H1 (cell line): Measurements from ENCODE around the gene ANXA6. TPM values are rescaled to one million over a fixed set of nuclear protein-coding genes. Genes with fewer than 3 reads are reported as not detected.

ENCODE experiments used
- CTCF ChIA-PET: fragments of 300-600 bp; sonication (Branson Sonifier 250); formaldehyde crosslinking; loops from one replicate; lab custom pipeline; 2021; ENCODE audit not compliant: partially characterized antibody; lab: Charles Lee
- POLR2A ChIA-PET: fragments of 300-600 bp; sonication (Branson Sonifier 250); formaldehyde crosslinking; loops from one replicate; lab custom pipeline; 2021; ENCODE audit warnings: inconsistent platforms; ENCODE audit not compliant: partially characterized antibody; lab: Charles Lee
- DNase-seq, 2 experiments: peaks; one replicate each; pipeline versions ENCODE4 v3.0.0 to v3.0.0-alpha.2; 2010 to 2022; ENCODE audit warnings: low spot score in 2 of 2, low read depth in 1 of 2, mixed read lengths in 1 of 2
- FAIRE-seq: peaks from 2 replicates; lab custom pipeline; 2011; peaks lifted over from hg19 to GRCh38; lab: Jason Lieb, UNC
- H2AFZ ChIP-seq: 2 replicates; pipeline ENCODE4 v1.8.1; 2012; ENCODE audit warnings: low read length, inconsistent platforms
- H2AK5ac ChIP-seq: 2 replicates; pipeline ENCODE4 v1.6.1; 2013; ENCODE audit warnings: low read depth, low read length
- H2BK120ac ChIP-seq: replicated peaks from 2 replicates; pipeline ENCODE3; 2013; ENCODE audit warnings: low read depth, low read length, inconsistent platforms
- H2BK12ac ChIP-seq: 2 replicates; pipeline ENCODE4 v1.6.1; 2013; ENCODE audit warnings: low read depth, low read length
- H2BK15ac ChIP-seq: 2 replicates; pipeline ENCODE4 v1.6.1; 2013; ENCODE audit warnings: low read length
- H2BK20ac ChIP-seq: 2 replicates; pipeline ENCODE4 v1.6.1; 2013; ENCODE audit warnings: low read length
- H2BK5ac ChIP-seq: 2 replicates; pipeline ENCODE4 v1.6.1; 2013; ENCODE audit warnings: low read depth, low read length
- H3K14ac ChIP-seq: 2 replicates; pipeline ENCODE4 v1.6.1; 2013; ENCODE audit warnings: inconsistent platforms; ENCODE audit not compliant: insufficient read length
- H3K18ac ChIP-seq: 2 replicates; pipeline ENCODE4 v1.6.1; 2013; ENCODE audit warnings: low read length; ENCODE audit errors: extremely low read depth
- H3K23ac ChIP-seq: 2 replicates; pipeline ENCODE4 v1.6.1; 2013; ENCODE audit warnings: inconsistent platforms; ENCODE audit not compliant: insufficient read length
- H3K23me2 ChIP-seq: 2 replicates; pipeline ENCODE4 v1.6.1; 2013; ENCODE audit warnings: low read depth, low read length
- H3K27ac ChIP-seq: 2 replicates; pipeline ENCODE4 v1.6.1; 2011; ENCODE audit warnings: low read depth, low read length, inconsistent platforms
- H3K27me3 ChIP-seq, 4 experiments: replicated peaks in 1 of 4; 1 replicate in 1 of 4; 2 replicates in 3 of 4; pipeline versions ENCODE4 v1.6.1 to v1.8.1; 2011 to 2013; ENCODE audit warnings: low read length in 3 of 4, mild to moderate bottlenecking in 3 of 4, inconsistent platforms in 2 of 4, mixed read lengths in 2 of 4, moderate library complexity in 1 of 4; ENCODE audit not compliant: control insufficient read depth in 3 of 4, insufficient read depth in 3 of 4; ENCODE audit errors: extremely low read depth in 1 of 4
- H3K36me3 ChIP-seq, 4 experiments: 2 replicates each; pipeline versions ENCODE4 v1.6.1 to v1.8.1; 2011 to 2013; ENCODE audit warnings: mild to moderate bottlenecking in 4 of 4, low read length in 3 of 4, moderate library complexity in 2 of 4, control low read depth in 1 of 4, inconsistent platforms in 1 of 4; ENCODE audit not compliant: insufficient read depth in 4 of 4, control insufficient read depth in 2 of 4
- H3K4ac ChIP-seq: replicated peaks from 2 replicates; pipeline ENCODE3; 2013; ENCODE audit warnings: low read length, low read depth, mixed read lengths, inconsistent platforms; ENCODE audit not compliant: insufficient read length
- H3K4me1 ChIP-seq, 4 experiments: replicated peaks in 1 of 4; 1 replicate in 1 of 4; 2 replicates in 3 of 4; pipeline versions ENCODE4 v1.6.1 to v1.8.1; 2011 to 2013; ENCODE audit warnings: low read length in 3 of 4, inconsistent platforms in 2 of 4, mixed read lengths in 1 of 4; ENCODE audit not compliant: insufficient read depth in 4 of 4, control insufficient read depth in 3 of 4
- H3K4me2 ChIP-seq, 2 experiments: 2 replicates each; pipeline versions ENCODE4 v1.6.1 to v1.8.1; 2011 to 2013; ENCODE audit warnings: low read depth in 2 of 2, low read length in 2 of 2, control low read depth in 1 of 2, inconsistent platforms in 1 of 2, mild to moderate bottlenecking in 1 of 2; ENCODE audit not compliant: insufficient read depth in 1 of 2
- H3K4me3 ChIP-seq, 4 experiments: fragments of 200-600, 300-600 bp in 1 of 4; sonication (generic), shearing (Covaris generic), sonication (Bioruptor Twin) in 1 of 4; 2 replicates each; pipeline versions ENCODE4 v1.5.1 to v1.8.1; 2011 to 2016; ENCODE audit warnings: low read length in 4 of 4, low read depth in 3 of 4, control low read depth in 2 of 4, inconsistent platforms in 2 of 4, mild to moderate bottlenecking in 2 of 4, mixed read lengths in 1 of 4, moderate library complexity in 1 of 4; ENCODE audit not compliant: insufficient read depth in 2 of 4; ENCODE audit errors: extremely low read depth in 1 of 4
- H3K56ac ChIP-seq: replicated peaks from 2 replicates; pipeline ENCODE3; 2013; ENCODE audit warnings: low read depth, mild to moderate bottlenecking, mixed read lengths, low read length, inconsistent platforms; ENCODE audit not compliant: insufficient read length
- H3K79me1 ChIP-seq: 2 replicates; pipeline ENCODE4 v1.6.1; 2013; ENCODE audit warnings: low read depth, low read length, control low read depth
- H3K79me2 ChIP-seq, 2 experiments: 2 replicates each; pipeline versions ENCODE4 v1.6.1 to v1.8.1; 2012 to 2013; ENCODE audit warnings: low read length in 2 of 2, mild to moderate bottlenecking in 2 of 2, inconsistent platforms in 1 of 2; ENCODE audit not compliant: insufficient read depth in 2 of 2, control insufficient read depth in 1 of 2
- H3K9ac ChIP-seq, 4 experiments: replicated peaks in 1 of 4; 1 replicate in 1 of 4; 2 replicates in 3 of 4; pipeline versions ENCODE4 v1.6.1 to v1.8.1; 2011 to 2013; ENCODE audit warnings: low read depth in 3 of 4, low read length in 3 of 4, control low read depth in 2 of 4, mild to moderate bottlenecking in 2 of 4, moderate library complexity in 2 of 4, inconsistent platforms in 1 of 4; ENCODE audit errors: extremely low read depth in 1 of 4
- H3K9me3 ChIP-seq, 2 experiments: 2 replicates each; pipeline versions ENCODE4 v1.6.1 to v1.8.1; 2012 to 2013; ENCODE audit warnings: mild to moderate bottlenecking in 2 of 2, moderate library complexity in 2 of 2, control low read depth in 1 of 2, inconsistent platforms in 1 of 2, low read depth in 1 of 2, low read length in 1 of 2, mixed read lengths in 1 of 2; ENCODE audit not compliant: insufficient read depth in 2 of 2
- H4K20me1 ChIP-seq, 2 experiments: replicated peaks in 1 of 2; 2 replicates each; pipeline versions ENCODE3 to v1.8.1; 2011 to 2013; ENCODE audit warnings: inconsistent platforms in 2 of 2, low read length in 2 of 2, mild to moderate bottlenecking in 1 of 2; ENCODE audit not compliant: insufficient read depth in 2 of 2, control insufficient read depth in 1 of 2
- H4K5ac ChIP-seq: 2 replicates; pipeline ENCODE4 v1.6.1; 2013; ENCODE audit warnings: low read length, low read depth, mixed read lengths, inconsistent platforms; ENCODE audit not compliant: insufficient read length
- H4K8ac ChIP-seq: 2 replicates; pipeline ENCODE4 v1.8.0; 2013; ENCODE audit warnings: mild to moderate bottlenecking, moderate library complexity, low read length, inconsistent platforms; ENCODE audit not compliant: insufficient read depth; ENCODE audit errors: extremely low read depth
- H4K91ac ChIP-seq: replicated peaks from 2 replicates; pipeline ENCODE3; 2013; ENCODE audit warnings: low read length, mixed read lengths, inconsistent platforms; ENCODE audit not compliant: insufficient read length
- BCL11A ChIP-seq, 2 experiments: IDR thresholded peaks; one replicate each; pipeline ENCODE4 v1.6.1; 2011; ENCODE audit warnings: low read depth in 2 of 2, low read length in 2 of 2, mild to moderate bottlenecking in 2 of 2
- CHD2 ChIP-seq: IDR thresholded peaks from 2 replicates; pipeline ENCODE4 v1.6.1; 2012; ENCODE audit warnings: low read length, improper control_type of control experiment
- FOSL1 ChIP-seq: IDR thresholded peaks from 2 replicates; pipeline ENCODE4 v1.6.1; 2011; ENCODE audit warnings: mild to moderate bottlenecking, low read depth, low read length, moderate library complexity; ENCODE audit not compliant: insufficient read depth
- HDAC2 ChIP-seq, 2 experiments: fragments of 300-600 bp in 1 of 2; sonication (generic) in 1 of 2; IDR thresholded peaks; 2 replicates each; pipeline ENCODE4 v1.6.1; 2011 to 2012; ENCODE audit warnings: low read depth in 2 of 2, low read length in 2 of 2, mild to moderate bottlenecking in 2 of 2, moderate library complexity in 2 of 2, borderline replicate concordance in 1 of 2, inconsistent platforms in 1 of 2
- KDM5A ChIP-seq: fragments of 200-600 bp; IDR thresholded peaks from 2 replicates; pipeline ENCODE4 v1.7.1; 2012; ENCODE audit warnings: mild to moderate bottlenecking, low read length, inconsistent platforms, mixed read lengths
- PHF8 ChIP-seq: fragments of 200-600 bp; sonication (generic); conservative IDR thresholded peaks from 2 replicates; pipeline ENCODE4 v1.7.1; 2012; ENCODE audit warnings: low read depth, mild to moderate bottlenecking, inconsistent platforms, low read length, moderate library complexity
- POLR2AphosphoS5 ChIP-seq: IDR thresholded peaks from 2 replicates; pipeline ENCODE4 v1.6.1; 2011; ENCODE audit warnings: low read depth, low read length
- SP1 ChIP-seq: IDR thresholded peaks from 2 replicates; pipeline ENCODE4 v1.6.1; 2011; ENCODE audit warnings: low read depth, low read length
- SRF ChIP-seq: IDR thresholded peaks from 2 replicates; pipeline ENCODE4 v1.6.1; 2011; ENCODE audit warnings: mild to moderate bottlenecking, low read depth, low read length, moderate library complexity
- TBP ChIP-seq: IDR thresholded peaks from 2 replicates; pipeline ENCODE4 v1.6.1; 2011; ENCODE audit warnings: low read depth, low read length, improper control_type of control experiment
- WGBS, 2 experiments: shearing (Covaris generic) in 1 of 2; methylation state at CpG; one replicate each; pipeline versions ENCODE4 v1.1.6 to v1.1.7; 2013 to 2015; ENCODE audit warnings: low lambda C conversion rate in 2 of 2, mixed read lengths in 2 of 2, inconsistent platforms in 1 of 2, low coverage in 1 of 2, missing lambda C conversion rate in 1 of 2; ENCODE audit not compliant: insufficient replicate concordance in 2 of 2, insufficient coverage in 1 of 2, insufficient read length in 1 of 2; ENCODE audit errors: extremely low coverage in 1 of 2, missing lambda C conversion rate in 1 of 2; 5-methylcytosine and 5-hydroxymethylcytosine counted together
- polyA plus RNA-seq, 7 experiments: library from polyadenylated mRNA; depleted of rRNA in 3 of 7; stranded (reverse) in 5 of 7; unstranded in 2 of 7; fragments of >200 nt in 5 of 7; fragments of 200-250 nt in 2 of 7; gene quantifications; 1 replicate in 5 of 7; 2 replicates in 1 of 7; 4 replicates in 1 of 7; pipeline versions ENCODE4 v1.2.1 to v1.2.3, GENCODE V29; 2011 to 2013; ENCODE audit warnings: missing spikeins in 2 of 7, mixed read lengths in 2 of 7
- total RNA-seq: library from RNA; stranded (reverse); fragmentation: NEBNext Ultra II Directional; extraction: Animal tissue kit (Norgen Biotek cat#: 25700); gene quantifications from 2 replicates; pipeline ENCODE4 v1.2.1, GENCODE V29; 2021
- TF ChIP-seq, protein P1 (sequence below): IDR thresholded peaks from 2 replicates; pipeline ENCODE4 v1.6.1; 2012; ENCODE audit warnings: inconsistent platforms

ANXA6 gene
- total and polyA plus RNA-seq, 2 of the 8 experiments (the other 6 are each of a cell fraction or from before 2014, with no cell fraction given), result 61.3 to 78.6 TPM

DNA sequence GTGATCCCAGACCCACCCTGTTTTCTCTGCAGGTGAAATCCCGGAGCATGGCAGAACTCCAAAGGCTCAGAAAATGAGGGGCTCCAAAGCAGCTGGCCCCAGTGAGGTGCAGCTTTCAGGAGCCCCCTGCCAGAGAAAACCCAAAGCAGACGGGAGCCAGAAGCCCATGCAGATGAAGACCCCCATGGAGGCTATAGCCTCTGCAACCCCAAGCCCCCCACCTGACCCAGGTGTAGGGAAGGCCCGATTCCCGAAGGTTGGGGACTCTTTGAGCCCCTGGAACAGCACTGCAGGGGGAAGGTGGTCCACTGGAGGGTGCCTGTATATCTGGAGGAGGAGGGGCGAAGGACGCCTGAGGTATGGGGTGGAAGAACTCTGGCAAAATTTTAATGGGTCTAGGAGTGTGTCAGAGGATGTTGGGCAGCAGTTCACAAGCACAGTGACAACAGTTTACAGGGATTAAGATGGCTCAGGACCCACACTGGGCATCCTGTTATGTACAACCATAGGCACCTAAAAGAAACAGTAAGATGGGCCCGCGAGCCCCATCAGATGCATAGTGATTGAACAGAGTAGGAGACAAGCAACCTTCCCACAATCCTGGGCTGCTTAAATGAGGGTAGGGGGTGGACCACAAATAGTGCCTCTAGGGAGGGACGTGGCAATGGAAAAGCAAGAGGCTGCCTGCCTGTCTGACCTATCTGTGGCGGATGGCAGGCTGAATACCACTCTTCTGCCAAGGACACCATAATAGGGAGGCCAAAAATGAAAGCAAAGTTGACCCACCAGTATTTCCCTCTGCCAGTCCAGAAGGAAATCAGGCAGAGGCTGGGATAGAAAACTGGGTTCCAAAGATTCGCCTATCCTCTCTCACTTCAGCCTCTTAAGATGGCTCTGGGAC is 16.4 kb upstream of the ANXA6 start:
- Histone ChIP-seq H3K9ac (no peak overlapping the region), H4K8ac (no peak overlapping the region; the same call in 1 of the 2 replicates), H3K23me2 (no peaks in the 10 kb centered on the region), H2AFZ (peak overlapping the region; percentile 72; the same call in 1 of the 2 replicates), H3K14ac (no peak overlapping the region), H2BK120ac (no peak overlapping the region), H3K79me1 (no peaks in the 10 kb centered on the region), H3K4me2 (peak overlapping the region; percentile 14 to 49; a peak in 2 of 4 replicates), H4K20me1 (no peaks in the 10 kb centered on the region), H2BK20ac (0 out of 2 replicates have a peak overlapping the region, but pooled peaks have one; percentile 13), H3K27ac (no peak overlapping the region), H2BK12ac (no peak overlapping the region), H2BK15ac (no peak overlapping the region), H3K9me3 (no peaks in the 10 kb centered on the region), H3K18ac (no peak overlapping the region), H3K4ac (no peak overlapping the region), H2AK5ac (no peak overlapping the region), H3K56ac (no peak overlapping the region), H4K91ac (peak overlapping the region; percentile 68), H3K79me2 (no peaks in the 10 kb centered on the region), H3K4me1 (peaks cover 0 to 11% (median 0%) of the 10 kb centered on the region in 4 experiments; a peak in 1 of 7 replicates), H3K36me3 (no peaks in the 10 kb centered on the region), H2BK5ac (no peak overlapping the region; the same call in 1 of the 2 replicates), H3K4me3 (no peak overlapping the region), H3K27me3 (no peaks in the 10 kb centered on the region), H4K5ac (no peak overlapping the region), H3K23ac (no peak overlapping the region)
- DNase-seq (no peak), FAIRE-seq (no peak)
- WGBS, 2 experiments, result 88% methylated on average over 11 of the region's 11 CpGs; no CpG with 5 or more reads in 1 of the 2 experiments
- ChIA-PET CTCF (interaction anchor here (0.6 to 20.0 kb wide), 5 partner anchors 9 to 292 kb away, joined by 3 to 810 read pairs (median 5); no protein-coding TSS in a partner anchor), POLR2A (interaction anchor here (0.9 to 1.1 kb wide), 2 partner anchors 58 to 322 kb away, joined by 3 read pairs; no protein-coding TSS in a partner anchor)
- TF ChIP-seq TBP, result no peak
- TF ChIP-seq POLR2AphosphoS5, result no peak
- no peak for TF ChIP-seq SRF
- TF ChIP-seq, protein P1, sequence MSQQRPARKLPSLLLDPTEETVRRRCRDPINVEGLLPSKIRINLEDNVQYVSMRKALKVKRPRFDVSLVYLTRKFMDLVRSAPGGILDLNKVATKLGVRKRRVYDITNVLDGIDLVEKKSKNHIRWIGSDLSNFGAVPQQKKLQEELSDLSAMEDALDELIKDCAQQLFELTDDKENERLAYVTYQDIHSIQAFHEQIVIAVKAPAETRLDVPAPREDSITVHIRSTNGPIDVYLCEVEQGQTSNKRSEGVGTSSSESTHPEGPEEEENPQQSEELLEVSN, result no peak
- no peak for TF ChIP-seq BCL11A (IDR thresholded peaks at IDR 0.05; ENCODE audit: low read depth in 2 of 2, low read length in 2 of 2)
- no peak for TF ChIP-seq PHF8
- TF ChIP-seq HDAC2 (IDR thresholded peaks at IDR 0.05; ENCODE audit: borderline replicate concordance in 1 of 2, low read depth in 2 of 2, low read length in 2 of 2), result no peak
- no peak for TF ChIP-seq SP1
- TF ChIP-seq FOSL1, result no peak
- TF ChIP-seq KDM5A, result no peak
- TF ChIP-seq CHD2, result no peak
